Caco-2 (cell line): Measurements from ENCODE around the gene MCM8. TPM values are rescaled to one million over a fixed set of nuclear protein-coding genes. Genes with fewer than 3 reads are reported as not detected.

Experiments
- BruUV-seq: library from RNA; stranded (reverse); fragments of 400-500 nt; replicated peaks from 2 replicates; lab custom pipeline; 2021; lab: Mats Ljungman, UMichigan
- CTCF ChIA-PET: fragments of 300-600 bp; sonication (Branson Sonifier 250); formaldehyde crosslinking; loops from one replicate; lab custom pipeline; 2022; ENCODE audit warnings: antibody characterized with exemption; lab: Charles Lee
- POLR2A ChIA-PET: fragments of 300-600 bp; sonication (Branson Sonifier 250); formaldehyde crosslinking; loops from one replicate; lab custom pipeline; 2022; ENCODE audit warnings: antibody characterized with exemption; lab: Charles Lee
- DNase-seq, 2 experiments: peaks; one replicate each; pipeline versions ENCODE4 v3.0.0 to v3.0.0-alpha.2; 2020 to 2022
- H3K27me3 ChIP-seq: replicated peaks from 2 replicates; pipeline ENCODE4 v1.6.0; 2011; ENCODE audit warnings: low read length; ENCODE audit not compliant: control insufficient read depth, insufficient read depth
- H3K36me3 ChIP-seq: 2 replicates; pipeline ENCODE4 v1.5.1; 2011; ENCODE audit warnings: low read length; ENCODE audit not compliant: control insufficient read depth, insufficient read depth
- H3K4me1 ChIP-seq: fragments of 250-450 bp; sonication (Bioruptor Pico); 2 replicates; pipeline ENCODE4 v1.5.1; 2020; ENCODE audit warnings: mild to moderate bottlenecking
- H3K4me3 ChIP-seq: 2 replicates; pipeline ENCODE4 v1.5.1; 2011; ENCODE audit warnings: low read depth, mild to moderate bottlenecking, control low read depth, low read length
- H3K9me3 ChIP-seq: fragments of 250-450 bp; sonication (Bioruptor Pico); 2 replicates; pipeline ENCODE4 v1.5.1; 2020; ENCODE audit warnings: mild to moderate bottlenecking, moderate library complexity
- H3K27ac Mint-ChIP-seq: one replicate; pipeline ENCODE4 v1.8.0; 2022; ENCODE audit warnings: mixed read lengths; ENCODE audit not compliant: unreplicated experiment
- H3K27me3 Mint-ChIP-seq: one replicate; pipeline ENCODE4 v1.8.0; 2022; ENCODE audit warnings: mixed read lengths; ENCODE audit not compliant: insufficient read depth, unreplicated experiment
- H3K36me3 Mint-ChIP-seq: one replicate; pipeline ENCODE4 v1.8.0; 2022; ENCODE audit warnings: mild to moderate bottlenecking, mixed read lengths; ENCODE audit not compliant: insufficient read depth, unreplicated experiment
- H3K4me1 Mint-ChIP-seq: one replicate; pipeline ENCODE4 v1.8.0; 2022; ENCODE audit warnings: low read depth, mixed read lengths; ENCODE audit not compliant: unreplicated experiment
- H3K4me3 Mint-ChIP-seq: one replicate; pipeline ENCODE4 v1.8.0; 2022; ENCODE audit warnings: mild to moderate bottlenecking, moderate library complexity, mixed read lengths; ENCODE audit not compliant: unreplicated experiment
- H3K9me3 Mint-ChIP-seq: one replicate; pipeline ENCODE4 v1.8.0; 2022; ENCODE audit warnings: mixed read lengths; ENCODE audit not compliant: unreplicated experiment
- intact Hi-C: fragments of 100-400 bp; cut with micrococcal nuclease; formaldehyde crosslinking; loops from one replicate; pipeline ENCODE4 v1.10.0; 2022; ENCODE audit not compliant: unreplicated experiment
- total RNA-seq: library from RNA; stranded (reverse); gene quantifications from 2 replicates; pipeline ENCODE4 v1.2.3, GENCODE V29; 2022
- TF ChIP-seq, protein P1 (sequence below), 2 experiments: fragments of 200-600 bp in 1 of 2; IDR thresholded peaks; 1 replicate in 1 of 2; 2 replicates in 1 of 2; pipeline versions ENCODE4 v1.5.1 to v1.8.0; 2011 to 2022; ENCODE audit warnings: antibody characterized with exemption in 1 of 2, control low read depth in 1 of 2, inconsistent platforms in 1 of 2, low read depth in 1 of 2, low read length in 1 of 2, mild to moderate bottlenecking in 1 of 2, moderate library complexity in 1 of 2; ENCODE audit not compliant: insufficient read depth in 1 of 2, severe bottlenecking in 1 of 2, unreplicated experiment in 1 of 2

Gene MCM8
- total RNA-seq, 1 experiment from 2014 or later, result 38.4 TPM

DNA sequence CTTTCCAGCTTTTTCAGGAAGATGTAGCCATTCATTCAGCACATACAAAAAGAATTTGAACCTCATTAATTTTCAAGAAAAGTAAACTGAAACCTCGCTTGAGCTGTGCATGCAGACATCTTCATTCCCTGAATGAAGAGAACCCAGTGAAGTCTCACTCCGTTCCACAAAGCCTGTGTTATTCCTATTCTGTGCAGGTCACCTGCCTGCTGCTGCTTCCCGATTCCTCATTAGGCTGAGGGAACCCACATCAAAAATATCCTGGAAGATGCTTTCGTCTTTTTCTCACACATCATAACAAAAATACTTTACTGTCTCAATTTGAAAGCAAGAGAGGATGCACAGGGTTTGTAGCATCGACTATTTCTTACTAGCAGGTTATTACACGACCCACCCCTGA is 40.3 kb upstream of the MCM8 start:
- Mint-ChIP-seq H3K27ac (no peak overlapping the region), H3K27me3 (peaks cover 19% of the 10 kb centered on the region), H3K4me1 (no peaks in the 10 kb centered on the region), H3K9me3 (no peaks in the 10 kb centered on the region), H3K4me3 (peak overlapping the region; percentile 83), H3K36me3 (no peaks in the 10 kb centered on the region)
- intact Hi-C loops, result no loop called here
- TF ChIP-seq, protein P1, sequence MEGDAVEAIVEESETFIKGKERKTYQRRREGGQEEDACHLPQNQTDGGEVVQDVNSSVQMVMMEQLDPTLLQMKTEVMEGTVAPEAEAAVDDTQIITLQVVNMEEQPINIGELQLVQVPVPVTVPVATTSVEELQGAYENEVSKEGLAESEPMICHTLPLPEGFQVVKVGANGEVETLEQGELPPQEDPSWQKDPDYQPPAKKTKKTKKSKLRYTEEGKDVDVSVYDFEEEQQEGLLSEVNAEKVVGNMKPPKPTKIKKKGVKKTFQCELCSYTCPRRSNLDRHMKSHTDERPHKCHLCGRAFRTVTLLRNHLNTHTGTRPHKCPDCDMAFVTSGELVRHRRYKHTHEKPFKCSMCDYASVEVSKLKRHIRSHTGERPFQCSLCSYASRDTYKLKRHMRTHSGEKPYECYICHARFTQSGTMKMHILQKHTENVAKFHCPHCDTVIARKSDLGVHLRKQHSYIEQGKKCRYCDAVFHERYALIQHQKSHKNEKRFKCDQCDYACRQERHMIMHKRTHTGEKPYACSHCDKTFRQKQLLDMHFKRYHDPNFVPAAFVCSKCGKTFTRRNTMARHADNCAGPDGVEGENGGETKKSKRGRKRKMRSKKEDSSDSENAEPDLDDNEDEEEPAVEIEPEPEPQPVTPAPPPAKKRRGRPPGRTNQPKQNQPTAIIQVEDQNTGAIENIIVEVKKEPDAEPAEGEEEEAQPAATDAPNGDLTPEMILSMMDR (IDR thresholded peaks at IDR 0.05; ENCODE audit: insufficient read depth in 1 of 2, low read depth in 1 of 2, low read length in 1 of 2, severe bottlenecking in 1 of 2, unreplicated experiment in 1 of 2), result no peak
- Histone ChIP-seq H3K4me1 (no peaks in the 10 kb centered on the region), H3K36me3 (no peaks in the 10 kb centered on the region), H3K9me3 (no peaks in the 10 kb centered on the region), H3K4me3 (no peak overlapping the region), H3K27me3 (no peaks in the 10 kb centered on the region)
- ChIA-PET POLR2A (no interaction called here), CTCF (interaction anchor here (0.7 kb wide), 1 partner anchor 165 kb away, joined by 6 read pairs; no protein-coding TSS in a partner anchor)
- no TSS peak for BruUV-seq
- DNase-seq, result no peak

DNA sequence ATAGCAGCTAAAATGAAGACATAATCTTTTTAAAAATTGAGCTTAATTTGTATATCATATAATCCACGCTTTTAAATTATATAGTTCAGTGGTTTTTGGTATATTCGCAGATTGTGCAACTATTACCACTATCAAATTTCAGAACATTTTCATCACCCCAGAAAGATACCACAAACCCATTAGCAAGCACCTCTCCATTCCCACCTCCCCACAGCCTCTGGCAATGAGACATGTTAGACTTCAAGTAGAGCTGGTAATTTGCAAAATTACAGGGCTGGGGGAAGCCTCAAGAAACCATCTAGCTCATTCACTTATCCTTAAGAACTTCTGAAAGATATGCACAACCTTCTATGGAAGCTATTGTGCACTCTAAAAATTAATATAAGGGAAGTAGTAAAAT is 37.3 kb upstream of the MCM8 start:
- POLR2A ChIA-PET, result no interaction called here
- no peak overlapping the region for H3K4me3 Mint-ChIP-seq
- Histone ChIP-seq H3K36me3 (no peaks in the 10 kb centered on the region), H3K4me3 (no peak overlapping the region), H3K9me3 (no peaks in the 10 kb centered on the region), H3K4me1 (no peaks in the 10 kb centered on the region), H3K27me3 (no peaks in the 10 kb centered on the region)
- BruUV-seq, result no TSS peak
- H3K27ac Mint-ChIP-seq, result no peak overlapping the region
- no peaks in the 10 kb centered on the region for H3K9me3 Mint-ChIP-seq
- TF ChIP-seq, protein P1 (IDR thresholded peaks at IDR 0.05; ENCODE audit: insufficient read depth in 1 of 2, low read depth in 1 of 2, low read length in 1 of 2, severe bottlenecking in 1 of 2, unreplicated experiment in 1 of 2), result no peak
- intact Hi-C loops, result no loop called here
- DNase-seq, result no peak
- H3K27me3 Mint-ChIP-seq, result peaks cover 15% of the 10 kb centered on the region
- no peaks in the 10 kb centered on the region for H3K36me3 Mint-ChIP-seq
- CTCF ChIA-PET, result interaction anchor here (0.7 kb wide), 1 partner anchor 20 kb away, joined by 4 read pairs; no protein-coding TSS in a partner anchor
- H3K4me1 Mint-ChIP-seq, result no peaks in the 10 kb centered on the region

DNA sequence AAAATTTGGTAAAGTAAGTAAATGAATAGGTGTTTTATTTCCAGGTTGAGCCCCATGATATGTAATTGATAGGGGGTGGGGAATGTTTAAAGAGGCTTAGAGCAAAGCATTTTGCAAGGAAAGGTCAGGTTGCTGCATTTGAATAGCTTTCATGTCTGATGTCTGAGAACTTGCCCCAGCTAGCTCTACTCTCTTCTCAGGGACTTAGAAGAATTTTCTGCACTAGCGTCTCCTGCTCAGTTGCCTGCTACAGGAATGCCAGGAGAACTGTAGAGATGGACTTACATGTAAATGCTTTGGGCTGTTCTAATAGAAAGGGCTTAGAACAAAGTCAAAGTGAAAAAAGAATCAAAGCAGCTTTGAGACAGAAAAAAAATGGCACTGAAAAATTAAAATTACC is 35.6 kb upstream of the MCM8 start:
- no peak overlapping the region for H3K4me3 Mint-ChIP-seq
- BruUV-seq, result no TSS peak
- ChIA-PET CTCF (interaction anchor here (0.5 kb wide), 1 partner anchor 36 kb away, joined by 5 read pairs; the partner anchor contains the start of genes MCM8 and TRMT6), POLR2A (no interaction called here)
- Histone ChIP-seq H3K4me1 (0 out of 2 replicates have a peak, but pooled peaks cover 4% of the 10 kb centered on the region), H3K36me3 (no peaks in the 10 kb centered on the region), H3K9me3 (no peaks in the 10 kb centered on the region), H3K27me3 (no peaks in the 10 kb centered on the region), H3K4me3 (no peak overlapping the region)
- peaks cover 8% of the 10 kb centered on the region for H3K27me3 Mint-ChIP-seq
- H3K9me3 Mint-ChIP-seq, result no peaks in the 10 kb centered on the region
- H3K27ac Mint-ChIP-seq, result no peak overlapping the region
- DNase-seq, result no peak
- TF ChIP-seq, protein P1 (IDR thresholded peaks at IDR 0.05; ENCODE audit: insufficient read depth in 1 of 2, low read depth in 1 of 2, low read length in 1 of 2, severe bottlenecking in 1 of 2, unreplicated experiment in 1 of 2), result no peak
- intact Hi-C loops, result no loop called here
- H3K36me3 Mint-ChIP-seq, result no peaks in the 10 kb centered on the region
- H3K4me1 Mint-ChIP-seq, result no peaks in the 10 kb centered on the region
